ENCODE data around the gene CLCNKB. TPM values are rescaled to one million over a fixed set of nuclear protein-coding genes. Genes with fewer than 3 reads are reported as not detected.
"Not testable (repeated sequence)": the region's sequence is repeated elsewhere in the genome, so short reads cannot be mapped to it uniquely, and the experiment has no call there.

Gene CLCNKB
- total RNA-seq, 1 donor from 2014 or later, result not detected

- not testable (repeated sequence) for DNase-seq (ENCODE audit: low read depth)
These were observed 13.8 kb downstream of the CLCNKB start for GRCh38 chr1:16057314-16057915.

- DNase-seq (ENCODE audit: low read depth), result not testable (repeated sequence)
These were observed 15.0 kb downstream of the CLCNKB start for GRCh38 chr1:16058394-16059120.

- no peak for DNase-seq (ENCODE audit: low read depth)
These were observed 17.7 kb downstream of the CLCNKB start for GRCh38 chr1:16061266-16061665.

GRCh38 chr1:16061989-16062686, 18.6 kb downstream of the CLCNKB start:
- DNase-seq (ENCODE audit: low read depth), result not testable (repeated sequence)

- not testable (repeated sequence) for DNase-seq (ENCODE audit: low read depth)
These were observed 19.1 kb downstream of the CLCNKB start for GRCh38 chr1:16062687-16063075.

GRCh38 chr1:16063226-16063829, 19.7 kb downstream of the CLCNKB start:
- no peak for DNase-seq (ENCODE audit: low read depth)

- no peak for DNase-seq (ENCODE audit: low read depth)
These were observed 20.3 kb downstream of the CLCNKB start for GRCh38 chr1:16063921-16064320.

- no peak for DNase-seq (ENCODE audit: low read depth)
These were observed 21.1 kb downstream of the CLCNKB start for GRCh38 chr1:16064536-16065268.

- DNase-seq (ENCODE audit: low read depth), result no peak
These were observed 21.6 kb downstream of the CLCNKB start for GRCh38 chr1:16065269-16065576.

GRCh38 chr1:16066245-16066644, 22.7 kb downstream of the CLCNKB start:
- DNase-seq (ENCODE audit: low read depth), result no peak

GRCh38 chr1:16067127-16067768, 23.7 kb downstream of the CLCNKB start:
- peak; percentile 94 for DNase-seq (ENCODE audit: low read depth)

- DNase-seq (ENCODE audit: low read depth), result no peak
These were observed 24.4 kb downstream of the CLCNKB start for GRCh38 chr1:16067933-16068332.

GRCh38 chr1:16068356-16069270, 25.0 kb downstream of the CLCNKB start:
- DNase-seq (ENCODE audit: low read depth), result peak; percentile 88

GRCh38 chr1:16070640-16071355, 27.2 kb downstream of the CLCNKB start:
- no peak for DNase-seq (ENCODE audit: low read depth)

GRCh38 chr1:16071614-16072013, 28.0 kb downstream of the CLCNKB start:
- no peak for DNase-seq (ENCODE audit: low read depth)

- DNase-seq (ENCODE audit: low read depth), result no peak
These were observed 28.5 kb downstream of the CLCNKB start for GRCh38 chr1:16072095-16072494.

GRCh38 chr1:16072616-16073484, 29.3 kb downstream of the CLCNKB start:
- no peak for DNase-seq (ENCODE audit: low read depth)

- peak; percentile 26 for DNase-seq (ENCODE audit: low read depth)
These were observed 30.0 kb downstream of the CLCNKB start, which contains the start of gene FAM131C for GRCh38 chr1:16073490-16074119. FAM131C (minus strand) TSS chr1:16073651; CDS start chr1:16073442, 209 bp downstream.

All from myocyte (in vitro differentiated cells).